ENCODE results near the gene ATP2C2.
"Not testable (repeated sequence)": the region's sequence is repeated elsewhere in the genome, so short reads cannot be mapped to it uniquely, and the experiment has no call there.

ATP2C2 gene

DNA sequence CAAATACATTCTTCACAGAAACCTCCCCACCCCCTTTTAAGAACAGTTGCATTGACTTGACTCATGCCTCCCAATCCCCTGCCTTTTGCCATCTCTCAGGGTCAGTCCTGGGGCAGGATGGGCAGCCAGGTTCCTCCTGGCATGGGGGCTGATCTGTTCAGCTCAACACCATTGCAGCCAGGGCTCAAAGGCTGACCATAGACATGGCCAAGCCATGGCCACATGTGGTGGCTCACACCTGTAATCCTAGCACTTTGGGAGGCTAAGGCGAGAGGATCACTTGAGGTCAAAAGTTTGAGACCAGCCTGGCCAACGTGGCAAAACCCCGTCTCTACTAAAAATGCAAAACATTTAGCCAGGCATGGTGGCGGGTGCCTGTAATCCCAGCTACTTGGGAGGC lies 14.1 kb downstream of the ATP2C2 start:
- DNase-seq (ENCODE audit: extremely low spot score) = no peak
- POLR2A ChIA-PET = no interaction called here
- CTCF ChIA-PET = no interaction called here
- TF ChIP-seq SP1 (IDR thresholded peaks at IDR 0.05) (no peak), ARNT (IDR thresholded peaks at IDR 0.05) (no peak), L3MBTL2 (conservative IDR thresholded peaks at IDR 0.05) (no peak), BHLHE40 (IDR thresholded peaks at IDR 0.05; ENCODE audit: borderline replicate concordance) (no peak), SUZ12 (IDR thresholded peaks at IDR 0.05) (no peak), NFRKB (IDR thresholded peaks at IDR 0.05) (no peak), FOXA1 (IDR thresholded peaks at IDR 0.05) (no peak), LEF1 (IDR thresholded peaks at IDR 0.05; ENCODE audit: borderline replicate concordance) (no peak), CTBP1 (IDR thresholded peaks at IDR 0.05; ENCODE audit: borderline replicate concordance) (no peak)

DNA sequence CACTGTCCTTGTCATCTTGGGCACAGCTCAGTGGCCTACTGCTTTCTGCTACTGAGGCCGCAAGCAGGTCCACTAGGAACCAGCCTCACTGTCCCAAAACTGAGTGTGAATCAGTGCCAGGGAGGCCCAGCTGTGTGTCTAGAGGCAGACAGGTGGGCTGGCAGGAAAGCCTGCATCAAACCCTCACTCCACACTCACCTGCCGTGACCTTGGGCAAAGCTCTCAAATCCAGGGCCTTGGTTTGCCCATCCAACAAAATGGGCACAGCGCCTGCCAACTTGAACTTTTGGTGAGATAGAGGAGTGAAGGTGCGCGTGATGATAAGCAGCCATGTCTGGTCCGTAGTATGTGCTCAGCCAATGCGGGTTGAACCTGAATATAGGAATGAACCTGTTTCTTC lies 14.8 kb downstream of the ATP2C2 start:
- POLR2A ChIA-PET = no interaction called here

DNA sequence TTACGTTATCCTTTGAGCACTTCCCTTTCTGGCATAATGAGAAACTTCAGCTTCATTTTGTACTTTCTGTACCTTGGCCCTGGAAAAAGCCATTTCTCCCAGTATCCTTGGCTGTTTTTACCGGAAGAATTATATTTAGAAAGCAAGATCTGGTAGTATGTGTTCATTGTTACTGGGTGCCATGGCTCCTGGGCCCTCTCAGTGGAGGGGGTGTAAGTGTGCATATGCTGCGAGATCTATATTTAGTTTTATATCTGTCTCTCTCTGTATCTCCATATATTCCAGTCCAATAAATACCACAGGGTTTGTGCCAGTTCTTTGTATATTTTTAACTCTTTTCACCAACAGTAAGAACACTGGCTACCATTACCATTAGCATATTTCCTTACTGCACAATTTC lies 17.7 kb downstream of the ATP2C2 start:
- TF ChIP-seq NFRKB (IDR thresholded peaks at IDR 0.05) (no peak), FOXM1 (IDR thresholded peaks at IDR 0.05; ENCODE audit: borderline replicate concordance) (no peak), ZNF384 (IDR thresholded peaks at IDR 0.05) (no peak)
- POLR2A ChIA-PET = no interaction called here
- DNase-seq (ENCODE audit: extremely low spot score) = no peak
- CTCF ChIA-PET = no interaction called here

More for the DNA sequence above, 14.8 kb downstream of the ATP2C2 start:
- CTCF ChIA-PET = no interaction called here
- DNase-seq (ENCODE audit: extremely low spot score) = no peak
- TF ChIP-seq BHLHE40 (IDR thresholded peaks at IDR 0.05; ENCODE audit: borderline replicate concordance) = no peak
- TF ChIP-seq FOXM1 (IDR thresholded peaks at IDR 0.05; ENCODE audit: borderline replicate concordance) = no peak
- no peak for TF ChIP-seq ELF4 (IDR thresholded peaks at IDR 0.05)
- TF ChIP-seq L3MBTL2 (conservative IDR thresholded peaks at IDR 0.05) = no peak
- TF ChIP-seq LEF1 (IDR thresholded peaks at IDR 0.05; ENCODE audit: borderline replicate concordance) = no peak
- no peak for TF ChIP-seq SUZ12 (IDR thresholded peaks at IDR 0.05)
- no peak for TF ChIP-seq NFRKB (IDR thresholded peaks at IDR 0.05)
- no peak for TF ChIP-seq FOXA1 (IDR thresholded peaks at IDR 0.05)
- TF ChIP-seq, protein P1, sequence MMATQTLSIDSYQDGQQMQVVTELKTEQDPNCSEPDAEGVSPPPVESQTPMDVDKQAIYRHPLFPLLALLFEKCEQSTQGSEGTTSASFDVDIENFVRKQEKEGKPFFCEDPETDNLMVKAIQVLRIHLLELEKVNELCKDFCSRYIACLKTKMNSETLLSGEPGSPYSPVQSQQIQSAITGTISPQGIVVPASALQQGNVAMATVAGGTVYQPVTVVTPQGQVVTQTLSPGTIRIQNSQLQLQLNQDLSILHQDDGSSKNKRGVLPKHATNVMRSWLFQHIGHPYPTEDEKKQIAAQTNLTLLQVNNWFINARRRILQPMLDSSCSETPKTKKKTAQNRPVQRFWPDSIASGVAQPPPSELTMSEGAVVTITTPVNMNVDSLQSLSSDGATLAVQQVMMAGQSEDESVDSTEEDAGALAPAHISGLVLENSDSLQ (IDR thresholded peaks at IDR 0.05) = no peak
- TF ChIP-seq ARNT (IDR thresholded peaks at IDR 0.05) = no peak
- TF ChIP-seq CTBP1 (IDR thresholded peaks at IDR 0.05; ENCODE audit: borderline replicate concordance) = no peak
- TF ChIP-seq ZNF384 (IDR thresholded peaks at IDR 0.05) = no peak
- TF ChIP-seq TARDBP (IDR thresholded peaks at IDR 0.05) = no peak
- no peak for TF ChIP-seq SP1 (IDR thresholded peaks at IDR 0.05)

DNA sequence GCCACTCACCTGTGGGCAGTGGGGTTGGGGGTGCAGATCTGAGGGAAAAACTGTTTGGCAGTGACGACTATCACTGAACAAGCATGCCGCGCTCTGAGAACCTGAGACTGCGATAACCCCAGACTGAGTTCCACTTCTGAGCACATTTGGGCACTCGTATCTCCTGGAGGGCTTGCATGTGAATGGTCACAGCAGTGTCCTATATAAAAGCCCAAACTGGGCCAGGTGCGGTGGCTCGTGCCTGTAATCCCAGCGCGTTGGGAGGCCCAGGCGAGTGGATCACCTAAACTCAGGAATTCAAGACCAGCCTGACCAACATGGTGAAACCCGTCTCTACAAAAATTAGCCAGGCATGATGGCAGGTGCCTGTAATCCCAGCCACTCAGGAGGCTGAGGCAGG lies 18.7 kb downstream of the ATP2C2 start:
- ChIA-PET POLR2A (no interaction called here), CTCF (no interaction called here)
- no peak for TF ChIP-seq FOXM1 (IDR thresholded peaks at IDR 0.05; ENCODE audit: borderline replicate concordance)
- no peak for TF ChIP-seq HDGF (IDR thresholded peaks at IDR 0.05; ENCODE audit: borderline replicate concordance)
- TF ChIP-seq TARDBP (IDR thresholded peaks at IDR 0.05) = no peak
- no peak for DNase-seq (ENCODE audit: extremely low spot score)

DNA sequence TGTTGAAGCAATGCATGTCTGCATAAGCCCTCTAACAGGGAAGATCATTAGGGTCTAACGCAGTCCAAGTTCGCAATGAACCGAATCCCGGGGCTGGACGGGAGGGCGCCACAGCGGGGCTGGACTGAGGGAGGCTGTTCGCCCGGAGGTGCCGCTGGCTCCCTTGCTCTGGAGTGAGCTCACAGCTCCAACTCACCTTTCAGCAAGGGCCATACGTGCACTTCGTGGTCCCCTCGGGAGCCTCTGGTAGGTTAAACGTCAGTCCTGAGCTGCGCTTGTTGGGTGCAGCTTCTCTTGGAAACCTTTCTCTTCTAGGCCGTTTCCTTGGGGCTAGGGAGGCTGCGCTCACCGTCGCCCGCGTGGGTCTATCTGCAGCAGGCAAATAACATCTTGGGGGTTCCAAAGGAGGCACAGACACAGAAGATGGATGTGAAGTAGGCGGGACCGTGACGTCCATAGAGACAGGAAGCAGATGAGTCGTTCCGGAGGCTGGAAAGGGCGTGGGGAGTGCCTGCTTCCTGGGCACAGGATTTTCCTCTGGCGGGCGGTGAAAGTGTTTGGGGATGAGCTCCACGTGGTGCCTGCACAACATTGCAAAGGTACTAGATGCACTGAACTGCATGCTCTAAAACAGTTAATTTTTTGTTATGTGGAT lies 21.9 kb downstream of the ATP2C2 start:
- POLR2A ChIA-PET = no interaction called here

DNA sequence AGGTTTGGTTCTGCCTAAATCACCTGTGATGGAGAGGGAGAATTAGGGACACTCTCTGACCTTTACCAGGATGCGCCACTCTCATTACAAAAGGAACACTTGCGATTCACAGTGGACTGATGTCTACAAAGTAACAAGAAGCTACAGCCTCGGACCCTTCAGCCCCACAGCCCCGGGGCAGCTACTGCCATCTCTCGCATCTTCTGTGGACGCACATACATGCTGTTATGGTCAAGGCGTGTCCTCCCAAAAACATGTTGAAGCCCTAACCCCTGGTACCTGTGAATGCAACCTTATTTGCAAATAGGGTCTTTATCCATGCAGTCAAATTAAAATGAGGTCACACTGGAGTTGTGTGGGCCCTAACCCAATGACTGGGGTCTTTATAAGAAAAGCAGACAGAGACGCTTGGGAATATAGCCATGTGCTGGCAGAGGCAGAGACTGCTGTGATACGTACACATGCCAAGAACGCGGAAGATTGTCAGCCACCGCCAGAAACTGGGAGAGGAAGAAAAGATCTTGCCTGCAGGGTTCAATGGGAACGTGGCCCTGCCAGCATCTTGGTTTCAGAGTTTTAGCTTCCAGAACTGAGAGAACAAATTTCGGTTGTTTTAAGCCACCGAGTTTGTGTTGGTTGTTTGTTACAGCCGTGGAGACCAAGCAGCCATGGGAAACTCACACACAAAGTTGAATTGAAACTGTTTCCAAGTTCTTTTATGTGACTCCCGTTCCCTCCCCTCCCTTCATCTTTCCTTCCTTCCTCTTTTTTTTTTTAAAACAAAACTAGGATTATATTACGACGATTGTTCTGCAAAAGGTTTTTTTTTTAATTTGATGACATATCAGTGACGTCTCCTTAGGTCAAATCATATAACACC lies 23.1 kb downstream of the ATP2C2 start:
- ChIA-PET POLR2A (no interaction called here), CTCF (no interaction called here)
- TF ChIP-seq, protein P1 (IDR thresholded peaks at IDR 0.05) = no peak
- TF ChIP-seq ELF4 (IDR thresholded peaks at IDR 0.05) = no peak
- no peak for TF ChIP-seq ARNT (IDR thresholded peaks at IDR 0.05)
- no peak for TF ChIP-seq FOXA1 (IDR thresholded peaks at IDR 0.05)
- TF ChIP-seq ZNF384 (IDR thresholded peaks at IDR 0.05) = no peak
- TF ChIP-seq HDGF (IDR thresholded peaks at IDR 0.05; ENCODE audit: borderline replicate concordance) = no peak
- no peak for TF ChIP-seq FOXM1 (IDR thresholded peaks at IDR 0.05; ENCODE audit: borderline replicate concordance)
- TF ChIP-seq SP1 (IDR thresholded peaks at IDR 0.05) = no peak
- no peak for TF ChIP-seq L3MBTL2 (conservative IDR thresholded peaks at IDR 0.05)
- TF ChIP-seq CTBP1 (IDR thresholded peaks at IDR 0.05; ENCODE audit: borderline replicate concordance) = no peak
- no peak for TF ChIP-seq SUZ12 (IDR thresholded peaks at IDR 0.05)
- TF ChIP-seq TARDBP (IDR thresholded peaks at IDR 0.05) = no peak
- no peak for TF ChIP-seq NFRKB (IDR thresholded peaks at IDR 0.05)
- TF ChIP-seq LEF1 (IDR thresholded peaks at IDR 0.05; ENCODE audit: borderline replicate concordance) = no peak
- no peak for TF ChIP-seq BHLHE40 (IDR thresholded peaks at IDR 0.05; ENCODE audit: borderline replicate concordance)
- DNase-seq (ENCODE audit: extremely low spot score) = no peak

More for the DNA sequence above, 21.9 kb downstream of the ATP2C2 start:
- CTCF ChIA-PET = no interaction called here
- TF ChIP-seq HDGF (IDR thresholded peaks at IDR 0.05; ENCODE audit: borderline replicate concordance) = no peak
- TF ChIP-seq FOXA1 (IDR thresholded peaks at IDR 0.05) = no peak
- TF ChIP-seq FOXM1 (IDR thresholded peaks at IDR 0.05; ENCODE audit: borderline replicate concordance) = no peak
- no peak for TF ChIP-seq BHLHE40 (IDR thresholded peaks at IDR 0.05; ENCODE audit: borderline replicate concordance)
- DNase-seq (ENCODE audit: extremely low spot score) = no peak

DNA sequence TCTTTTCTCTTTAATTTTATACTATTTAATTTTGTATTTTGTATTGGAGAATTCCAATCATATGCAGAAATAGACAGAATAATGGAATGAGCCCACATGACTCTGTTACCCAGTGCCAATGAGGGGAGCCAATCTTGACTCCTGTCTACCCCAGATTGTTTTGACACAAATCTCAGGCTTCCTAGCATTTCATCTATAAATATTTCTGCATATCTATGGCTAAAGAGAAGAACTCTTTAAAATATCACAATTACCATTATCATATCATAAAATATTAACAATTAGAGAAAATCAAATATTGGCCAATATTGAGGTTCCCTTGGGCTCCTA lies 23.7 kb downstream of the ATP2C2 start:
- ChIA-PET POLR2A (no interaction called here), CTCF (no interaction called here)
- TF ChIP-seq, protein P1 (IDR thresholded peaks at IDR 0.05) = no peak
- no peak for TF ChIP-seq ZNF384 (IDR thresholded peaks at IDR 0.05)
- TF ChIP-seq ARNT (IDR thresholded peaks at IDR 0.05) = no peak
- DNase-seq (ENCODE audit: extremely low spot score) = no peak

DNA sequence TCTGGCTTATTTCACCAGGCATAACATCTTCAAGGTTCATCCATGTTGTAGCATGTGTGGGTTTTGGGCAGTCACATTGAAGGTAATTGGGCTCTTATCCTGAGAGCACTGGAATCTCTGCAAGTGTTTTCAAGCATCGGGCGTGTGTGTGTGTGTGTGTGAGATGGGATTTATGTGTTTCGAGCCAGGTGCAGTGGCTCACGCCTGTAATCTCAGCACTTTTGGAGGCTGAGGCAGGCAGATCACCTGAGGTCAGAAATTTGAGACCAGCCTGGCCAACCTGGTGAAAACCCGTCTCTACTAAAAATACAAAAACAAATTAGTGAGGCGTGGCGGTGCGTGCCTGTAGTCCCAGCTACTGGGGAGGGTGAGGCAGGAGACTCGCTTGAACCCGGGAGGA lies 27.7 kb downstream of the ATP2C2 start:
- DNase-seq (ENCODE audit: extremely low spot score); CTCF ChIA-PET; POLR2A ChIA-PET: not testable (repeated sequence)
